GM18858 (cell line): ENCODE data around the gene ZBTB25.

Experiments
- ATAC-seq: cut with Tn5 transposase; IDR thresholded peaks from one replicate; pipeline ENCODE4 v1.9.1; 2021; ENCODE audit not compliant: unreplicated experiment

The ZBTB25 gene

DNA sequence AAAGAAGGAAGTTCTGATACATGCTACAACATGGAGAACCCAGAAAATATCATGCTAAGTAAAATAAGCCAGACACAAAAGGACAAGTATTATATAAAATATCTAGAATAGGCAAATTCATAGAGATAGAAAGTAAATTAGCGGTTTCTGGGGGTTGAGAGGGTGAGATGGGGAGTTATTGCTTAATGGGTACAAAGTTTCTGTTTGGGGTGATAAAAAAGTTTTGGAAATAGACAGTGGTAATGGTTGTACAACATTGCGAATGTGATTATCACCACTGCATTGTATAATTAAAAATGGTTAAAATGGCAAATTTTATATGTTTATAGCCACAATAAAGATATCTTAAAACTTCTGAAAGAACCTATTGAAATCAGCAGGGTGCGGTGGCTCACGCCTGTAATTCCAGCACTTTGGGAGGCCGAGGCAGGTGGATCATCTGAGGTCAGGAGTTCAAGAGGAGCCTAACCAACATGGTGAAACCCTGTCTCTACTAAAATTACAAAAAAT is 15.0 kb downstream of the ZBTB25 start:
- no peak for ATAC-seq

DNA sequence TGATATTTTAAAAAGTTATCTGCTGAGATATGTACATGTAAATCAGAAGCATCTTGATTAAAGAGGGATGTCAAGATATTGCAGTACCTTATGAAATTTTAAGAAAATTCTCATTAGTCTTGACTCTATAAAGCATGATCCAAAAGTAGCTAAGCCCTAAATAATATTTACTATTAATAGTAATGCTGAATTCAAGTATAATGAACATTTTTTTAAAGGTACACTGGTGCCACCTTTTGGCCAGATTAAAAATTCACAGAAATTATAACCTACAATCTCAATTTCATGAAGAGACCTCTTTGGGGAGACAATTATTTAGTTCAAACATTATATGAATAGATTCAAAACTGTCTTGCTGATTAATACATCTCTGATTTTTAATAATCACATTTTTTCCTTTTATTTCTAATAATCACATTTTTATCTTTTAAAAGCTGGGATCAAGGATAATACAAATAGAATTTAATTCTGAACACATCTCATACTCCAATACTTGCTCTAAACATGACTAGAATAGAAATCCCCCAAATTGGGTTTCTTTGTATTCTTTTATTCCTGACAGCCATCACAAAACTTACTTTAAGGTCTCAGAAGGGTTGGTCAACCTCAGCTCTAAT is 24.9 kb downstream of the ZBTB25 start:
- no peak for ATAC-seq

DNA sequence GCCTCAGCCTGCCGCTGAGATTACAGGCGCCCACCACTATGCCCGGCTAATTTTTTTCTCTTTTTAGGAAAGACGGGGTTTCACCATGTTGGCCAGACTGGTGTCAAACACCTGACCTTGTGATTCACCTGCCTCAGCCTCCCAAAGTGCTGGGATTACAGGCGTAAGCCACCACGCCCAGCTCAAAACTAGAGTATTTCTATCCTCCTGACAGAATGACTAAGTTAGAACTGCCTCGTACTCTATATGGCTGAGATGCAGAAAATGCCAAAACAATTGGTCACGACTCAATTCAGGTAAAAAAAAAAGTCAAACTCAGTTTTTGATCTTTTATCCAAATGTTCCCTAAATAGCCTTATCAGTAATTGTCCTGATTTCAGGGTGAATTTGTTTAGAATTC is 27.2 kb downstream of the ZBTB25 start:
- no peak for ATAC-seq

DNA sequence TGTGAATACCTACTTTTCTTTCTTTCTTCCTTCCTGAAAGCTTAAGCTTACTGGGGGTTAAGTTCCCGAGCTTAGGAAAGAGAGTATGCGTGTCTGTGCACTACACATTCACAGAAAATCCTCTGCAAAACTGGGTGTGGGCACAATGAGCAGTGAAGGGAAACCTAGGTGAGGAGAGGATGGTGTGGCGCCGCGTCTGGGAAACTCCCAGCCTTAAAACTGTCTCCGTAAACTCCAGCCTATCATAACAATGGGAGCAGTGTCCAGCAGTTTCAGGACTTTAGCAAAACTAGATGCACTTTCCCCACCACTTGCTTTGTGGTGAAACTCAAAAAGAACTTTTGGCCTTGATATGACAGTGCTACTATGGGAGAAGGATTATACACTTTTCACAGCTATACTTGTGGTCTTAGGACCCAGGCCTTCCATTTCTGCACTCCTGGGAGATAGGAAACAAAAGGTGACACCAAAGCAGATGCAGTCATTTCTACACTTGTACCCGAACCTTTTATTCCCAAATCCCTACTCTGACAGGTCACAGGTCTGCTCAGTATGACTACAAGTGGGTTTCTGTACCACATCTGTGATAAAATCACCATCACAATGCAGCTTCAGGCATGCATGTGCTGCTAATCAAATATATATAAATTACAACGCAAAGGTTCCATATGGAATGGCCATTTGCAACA is 27.9 kb downstream of the ZBTB25 start:
- no peak for ATAC-seq

GRCh38 chr14:64474698-64475097 is 28.9 kb downstream of the ZBTB25 start:
- ATAC-seq: no peak

DNA sequence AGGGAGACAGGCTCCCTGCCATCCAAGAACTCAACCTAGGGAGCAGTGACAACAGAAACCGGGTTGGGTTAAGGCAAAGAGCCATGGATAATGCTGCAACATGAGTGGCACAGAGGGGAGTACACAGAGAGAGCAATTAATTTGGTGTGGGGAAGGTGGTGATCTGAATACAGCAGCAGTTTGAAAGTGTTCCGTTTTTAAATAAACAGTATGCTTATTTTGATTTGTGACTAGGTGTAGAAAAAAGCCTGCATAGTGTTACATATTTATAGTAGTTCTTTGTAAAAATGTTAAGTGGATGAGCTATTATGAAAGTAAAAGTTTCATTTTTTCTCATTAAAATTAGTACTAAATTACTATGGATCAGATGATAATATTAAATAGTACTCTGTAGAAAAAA is 29.6 kb downstream of the ZBTB25 start:
- ATAC-seq: no peak

GRCh38 chr14:64468451-64468850 is 35.2 kb downstream of the ZBTB25 start:
- ATAC-seq: no peak

DNA sequence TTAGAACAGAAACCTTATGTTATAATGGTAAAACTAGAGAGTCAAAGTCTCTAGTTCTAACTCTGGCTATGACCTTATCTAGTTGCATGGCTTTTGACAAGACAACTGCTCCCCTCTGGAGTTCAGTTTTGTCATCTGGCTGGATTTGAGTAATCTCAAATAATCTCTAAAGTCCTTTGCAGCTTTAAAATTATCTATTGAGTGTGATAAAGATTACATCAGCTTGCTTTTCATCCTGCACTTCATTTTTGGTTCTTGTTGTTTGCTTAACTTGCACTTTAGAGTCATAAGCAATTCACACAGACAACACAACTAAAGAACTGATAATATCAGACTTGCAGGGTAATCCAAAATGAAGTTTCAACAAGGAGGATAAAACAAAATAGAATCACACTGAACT is 36.1 kb downstream of the ZBTB25 start:
- ATAC-seq: no peak

- no peak for ATAC-seq
Observed at GRCh38 chr14:64467101-64467500, 36.5 kb downstream of the ZBTB25 start.

DNA sequence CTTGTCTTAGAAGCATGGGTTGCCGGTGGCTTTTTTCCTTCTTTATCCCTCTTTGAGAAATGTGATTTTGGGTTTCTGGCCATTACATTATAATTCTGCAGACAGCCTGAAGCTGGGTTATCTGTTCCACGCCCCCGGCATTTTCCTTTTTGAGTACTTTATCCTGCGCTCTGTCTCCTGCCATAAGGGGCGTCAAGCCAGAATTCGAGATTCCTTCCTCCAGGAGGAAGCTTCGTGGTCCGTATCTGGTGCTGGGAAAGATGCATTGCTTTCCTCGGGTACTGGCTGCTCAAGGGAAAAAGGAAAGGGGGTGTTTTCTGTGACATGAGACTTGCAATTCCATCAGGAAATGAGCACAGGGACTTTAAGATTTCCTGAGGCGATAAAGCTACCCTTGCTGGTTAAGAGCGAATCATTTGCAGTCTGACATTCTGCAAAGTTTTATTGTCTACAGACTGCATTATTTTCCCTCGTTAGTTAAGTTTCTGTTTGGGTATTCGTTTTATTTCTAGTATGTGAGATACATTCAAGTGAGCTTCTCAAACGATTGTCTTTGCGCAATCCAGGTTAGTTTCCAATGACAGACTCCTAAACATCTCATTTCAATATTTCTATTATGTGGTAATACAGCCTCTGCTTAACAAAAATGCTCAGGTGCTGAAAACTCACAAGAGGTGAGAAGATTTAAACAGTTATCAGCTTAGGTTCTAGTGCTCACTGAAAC is 37.6 kb downstream of the ZBTB25 start:
- ATAC-seq: no peak

GRCh38 chr14:64465191-64465822 is 38.3 kb downstream of the ZBTB25 start, which contains the start of gene AKAP5:
Gene AKAP5 (plus strand): TSS chr14:64465499. CDS start chr14:64468395, 2,896 bp downstream.
- no peak for ATAC-seq

- no peak for ATAC-seq
Observed at GRCh38 chr14:64464651-64465050, 39.0 kb downstream of the ZBTB25 start.

DNA sequence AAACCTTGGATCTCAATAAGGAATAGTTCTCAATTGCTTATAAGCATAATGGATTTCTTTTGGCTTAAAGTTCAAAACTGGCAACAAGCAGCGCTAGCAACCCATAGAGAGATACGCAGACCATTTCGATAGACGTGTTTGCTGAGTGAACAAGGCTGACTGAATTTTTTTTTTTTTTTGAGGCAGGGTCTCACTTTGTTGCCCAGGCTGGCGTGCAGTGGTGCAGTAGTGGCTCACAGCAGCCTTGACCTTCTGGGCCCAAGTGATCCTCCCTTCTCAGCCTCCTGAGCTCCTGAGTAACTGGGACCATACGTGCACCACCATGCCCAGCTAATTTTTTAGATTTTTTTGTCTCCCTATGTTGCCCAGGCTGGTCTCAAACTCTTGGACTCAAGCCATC is 39.8 kb downstream of the ZBTB25 start:
- ATAC-seq: no peak

- peak; percentile 36 for ATAC-seq
Observed at GRCh38 chr14:64463195-64463594, 40.4 kb downstream of the ZBTB25 start.

- no peak for ATAC-seq
Observed at GRCh38 chr14:64461221-64461620, 42.4 kb downstream of the ZBTB25 start.

DNA sequence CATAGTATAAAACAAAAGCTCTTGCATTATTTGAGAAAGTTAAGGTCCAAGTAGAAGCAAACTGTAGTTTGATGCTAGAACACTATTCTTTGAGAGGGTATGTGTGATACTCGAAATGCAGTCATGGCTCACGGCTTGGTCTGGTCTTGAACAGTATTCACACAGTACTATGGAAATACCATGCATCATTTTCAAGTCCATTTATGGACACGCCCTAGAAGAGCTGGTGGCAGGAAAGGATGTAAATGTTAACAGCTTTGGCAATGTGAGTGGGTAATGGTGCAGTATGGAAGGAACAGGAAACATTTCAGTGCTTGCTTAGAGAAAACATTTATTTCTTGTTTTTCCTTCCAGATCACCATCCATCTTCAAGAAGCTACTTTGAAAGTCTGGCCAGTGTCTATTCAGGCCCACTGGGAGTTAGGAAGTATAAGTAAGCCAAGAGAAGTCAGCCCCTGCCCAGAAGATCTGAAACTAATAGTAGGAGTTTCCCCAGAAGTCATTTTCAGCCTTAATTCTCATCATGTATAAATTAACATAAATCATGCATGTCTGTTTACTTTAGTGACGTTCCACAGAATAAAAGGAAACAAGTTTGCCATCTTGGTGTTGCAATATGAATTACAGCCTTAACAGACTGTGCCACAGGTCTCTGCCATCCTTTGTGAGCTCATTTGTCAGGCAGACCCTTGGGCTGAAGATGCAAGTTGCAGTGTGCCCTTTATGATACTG is 44.1 kb downstream of the ZBTB25 start:
- no peak for ATAC-seq

DNA sequence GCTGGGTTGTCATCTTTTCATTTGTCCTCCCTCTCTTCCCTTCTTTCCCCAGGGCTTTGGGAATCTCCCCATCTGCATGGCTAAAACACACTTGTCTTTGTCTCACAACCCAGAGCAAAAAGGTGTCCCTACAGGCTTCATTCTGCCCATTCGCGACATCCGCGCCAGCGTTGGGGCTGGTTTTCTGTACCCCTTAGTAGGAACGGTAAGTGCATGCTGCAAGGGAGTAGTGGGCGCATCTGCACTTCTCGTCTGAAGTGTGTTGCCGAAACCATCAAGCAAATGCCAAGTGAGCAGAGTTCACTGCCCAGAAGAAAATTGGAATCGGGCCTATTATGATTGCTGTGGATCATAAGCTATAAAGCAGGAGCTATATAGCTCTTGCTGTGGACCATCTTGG is 49.0 kb downstream of the ZBTB25 start:
- no peak for ATAC-seq

GRCh38 chr14:64450255-64450654 is 53.4 kb downstream of the ZBTB25 start:
- no peak for ATAC-seq

DNA sequence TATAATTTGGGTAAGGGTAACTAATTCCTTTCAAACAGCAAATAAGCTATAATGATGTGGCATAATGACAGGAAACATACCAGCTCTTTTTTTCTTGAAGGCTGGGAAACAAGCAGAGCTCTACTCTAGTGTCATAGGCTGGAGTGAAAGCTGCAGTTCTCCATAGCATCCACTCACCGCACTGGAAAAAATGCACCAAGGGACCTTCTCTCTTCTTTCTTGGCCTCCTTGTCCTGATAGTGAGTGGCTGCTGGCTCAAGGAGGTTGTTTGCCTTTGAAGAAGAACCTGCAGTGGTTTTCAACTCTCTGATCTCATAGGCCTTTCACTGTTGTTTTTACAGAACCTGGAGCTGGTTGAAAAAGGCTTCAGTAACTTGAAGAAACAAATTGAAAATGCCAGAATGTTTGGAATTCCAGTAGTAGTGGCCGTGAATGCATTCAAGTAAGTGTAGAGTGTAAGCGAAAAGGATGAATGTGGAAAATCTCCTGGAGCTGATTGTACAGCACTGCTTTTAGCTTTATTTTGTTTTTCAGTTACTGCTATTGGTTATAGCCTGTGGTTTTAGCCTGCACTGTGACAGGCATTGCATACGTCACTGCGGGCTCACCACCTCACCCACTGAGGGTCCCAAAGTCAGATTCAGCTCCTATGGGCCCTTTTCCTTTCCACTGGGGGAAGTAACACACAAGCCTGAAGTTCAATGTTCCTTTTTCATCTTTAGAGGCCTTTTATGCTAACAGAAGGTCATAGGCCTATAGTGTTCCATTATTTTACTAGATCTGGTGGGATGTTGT is 55.6 kb downstream of the ZBTB25 start:
- ATAC-seq: no peak
